NCI-H2196 (cell line): ENCODE results near the gene KLC1.

Experiments
- DNase-seq: peaks from one replicate; lab custom pipeline; 2025; ENCODE audit not compliant: unreplicated experiment; lab: John Stamatoyannopoulos, UW

Gene KLC1

DNA sequence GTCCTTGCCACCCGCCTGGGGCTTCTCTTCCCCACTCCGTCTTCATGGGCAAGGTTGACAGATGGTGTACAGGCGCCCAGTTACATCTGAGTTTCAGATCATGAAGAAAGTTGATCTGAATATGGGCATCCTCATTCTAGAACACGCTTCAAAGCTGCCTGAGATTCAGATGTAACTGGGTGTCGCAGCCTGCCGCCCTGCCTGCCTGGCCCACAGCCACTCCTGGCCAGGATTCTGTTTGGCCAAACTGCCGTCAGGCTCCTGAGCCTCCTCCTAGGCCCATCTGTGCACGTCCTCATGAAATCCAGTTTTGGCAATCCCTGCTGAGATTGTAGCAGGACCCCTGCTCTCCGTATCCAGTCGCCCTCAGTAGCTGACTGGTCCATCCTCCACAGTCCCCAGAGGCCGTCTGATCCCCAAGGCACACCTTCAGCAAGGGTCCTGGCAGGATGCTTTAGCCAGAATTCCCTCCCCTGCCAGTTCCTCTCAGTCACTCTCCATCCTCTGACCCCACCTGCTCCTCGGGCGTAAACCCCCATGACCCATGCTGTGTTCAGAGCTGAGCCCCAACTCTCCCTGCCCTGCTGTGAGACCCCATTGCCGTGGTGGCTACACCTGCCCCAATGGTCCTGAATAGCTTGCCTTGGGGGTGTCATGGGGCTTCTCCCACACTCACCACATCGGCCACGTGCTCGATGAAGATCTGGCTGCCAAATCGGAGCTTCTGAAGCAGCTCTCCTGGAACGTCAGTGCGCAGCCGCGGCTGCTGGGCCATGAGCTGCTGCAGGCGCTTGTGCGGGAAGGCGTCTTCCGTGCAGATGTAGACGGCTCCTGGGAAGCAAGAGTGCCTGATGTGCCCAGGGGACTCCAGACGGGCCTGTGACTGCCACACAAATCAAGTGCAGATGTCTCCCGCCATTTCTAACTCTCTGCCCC, 73.8 kb downstream of the KLC1 start:
- DNase-seq: no peak

DNA sequence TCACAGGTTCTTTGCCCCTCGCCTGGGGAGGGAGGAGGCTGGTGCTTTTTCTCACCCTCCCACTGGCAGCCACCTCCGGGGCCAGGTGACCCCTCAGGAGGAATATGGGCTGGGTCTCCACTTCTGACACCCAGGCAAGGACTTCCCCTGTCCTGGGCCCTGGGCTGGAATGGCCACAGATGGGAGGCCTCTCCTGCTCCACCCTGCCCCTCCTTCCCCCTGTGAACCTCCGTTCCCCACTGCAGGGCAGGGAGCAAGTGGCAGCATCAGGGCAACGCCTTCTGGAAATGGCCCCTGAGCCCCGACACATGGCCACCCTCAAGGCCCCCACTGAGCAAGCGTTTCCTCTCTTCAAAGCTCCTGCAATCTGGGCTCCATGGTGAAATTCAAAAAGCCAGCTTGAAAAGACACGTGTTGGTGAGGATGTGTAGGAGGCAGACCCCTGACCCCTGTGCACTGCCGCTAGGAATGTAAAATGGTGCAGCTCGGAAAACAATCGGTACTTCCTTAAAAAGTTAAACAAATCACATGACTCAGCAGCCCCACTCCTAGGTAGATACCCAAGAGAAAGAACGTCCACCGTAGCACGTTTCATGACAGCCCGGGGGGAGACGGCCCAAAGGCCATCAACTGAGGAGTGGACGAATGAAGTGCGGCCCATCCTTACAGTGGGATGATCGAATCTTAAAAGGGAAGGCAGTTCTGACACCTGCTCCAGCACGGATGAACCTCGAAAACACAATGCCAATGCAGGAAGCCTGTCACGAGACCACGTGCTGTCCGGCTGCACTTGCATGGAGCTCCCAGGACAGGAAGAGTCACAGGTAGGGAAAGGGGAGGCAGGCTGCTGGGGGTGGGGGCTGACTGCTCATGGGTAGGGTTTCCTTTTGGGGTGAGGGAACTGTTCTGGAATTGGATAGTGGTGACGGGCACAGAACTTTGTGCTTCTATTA, 74.7 kb downstream of the KLC1 start:
- no peak for DNase-seq

DNA sequence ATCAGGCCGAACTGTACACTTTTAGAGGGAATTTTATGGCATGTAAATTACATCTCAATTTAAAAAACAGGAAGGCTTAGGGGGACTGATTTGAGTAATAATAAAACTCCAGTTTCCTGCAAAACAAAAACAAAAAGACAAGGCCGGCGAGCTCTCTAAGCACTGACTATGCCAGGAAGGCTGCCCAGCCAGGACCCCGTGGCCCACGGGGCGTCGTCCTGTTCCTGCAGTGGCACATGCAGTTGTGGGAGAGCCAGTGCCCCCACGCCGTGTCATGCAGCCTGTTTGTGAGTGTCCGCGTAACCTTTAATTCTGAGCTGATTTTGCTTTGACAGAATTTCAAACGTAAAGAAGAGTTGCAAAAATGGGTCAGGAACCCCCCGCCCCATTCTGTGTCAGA, 75.7 kb downstream of the KLC1 start:
- no peak for DNase-seq

DNA sequence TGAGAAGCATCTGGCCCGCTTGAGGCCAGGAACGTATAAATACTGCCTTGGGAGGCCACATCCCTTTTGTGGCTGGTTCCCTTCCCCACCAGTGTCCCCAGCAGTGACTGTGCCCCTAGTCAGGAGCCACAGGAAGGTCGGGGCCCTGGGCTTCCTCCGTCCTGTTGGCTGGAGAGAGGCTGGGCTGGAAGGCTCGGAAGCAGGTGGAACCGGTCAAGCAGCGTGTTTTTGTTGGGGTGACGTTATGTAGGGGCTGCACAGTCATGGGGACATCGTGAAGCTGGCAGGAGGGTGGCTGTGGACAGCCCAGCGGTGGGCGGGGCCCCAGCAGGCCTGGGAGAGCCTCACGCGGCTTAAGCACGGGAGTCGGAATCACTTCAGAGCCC, 76.1 kb downstream of the KLC1 start:
- no peak for DNase-seq

DNA sequence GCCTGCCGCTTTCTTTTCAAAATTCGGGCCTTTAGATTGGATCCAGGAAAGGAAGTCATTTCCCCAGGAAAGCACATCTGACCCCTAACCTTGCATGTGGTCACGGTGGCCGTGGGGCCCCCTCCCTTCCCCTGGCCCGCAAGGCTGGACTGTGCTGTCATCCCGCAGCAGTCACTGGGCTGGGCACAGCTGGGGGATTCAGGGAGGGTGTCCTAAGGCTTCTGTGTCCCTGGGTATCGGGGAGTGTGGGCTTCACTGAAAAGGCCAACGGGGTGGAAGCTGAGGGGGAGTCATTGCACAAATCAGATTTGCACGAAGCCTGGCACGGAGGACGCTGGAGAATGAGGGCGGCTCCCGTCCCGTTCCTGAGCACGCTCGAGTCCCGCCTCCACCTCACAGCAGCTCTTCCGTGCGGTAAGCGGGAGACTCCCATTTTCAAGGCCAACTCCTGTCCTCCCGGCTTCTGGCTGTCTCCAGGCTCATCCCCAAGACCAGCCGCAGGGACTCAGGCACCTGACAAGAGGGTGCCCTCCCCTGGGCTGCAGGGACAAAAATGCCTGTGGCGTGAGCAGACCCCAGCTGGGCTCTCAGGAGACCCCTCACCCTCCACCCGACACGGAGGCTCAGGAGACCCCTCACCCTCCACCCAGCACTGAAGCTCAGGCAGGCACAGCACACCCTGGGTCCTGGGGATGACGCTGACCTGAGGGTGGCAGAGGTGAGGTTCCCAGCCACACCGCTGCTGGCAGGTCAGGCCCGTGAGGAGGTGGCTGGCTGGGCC, 76.7 kb downstream of the KLC1 start:
- DNase-seq: no peak

DNA sequence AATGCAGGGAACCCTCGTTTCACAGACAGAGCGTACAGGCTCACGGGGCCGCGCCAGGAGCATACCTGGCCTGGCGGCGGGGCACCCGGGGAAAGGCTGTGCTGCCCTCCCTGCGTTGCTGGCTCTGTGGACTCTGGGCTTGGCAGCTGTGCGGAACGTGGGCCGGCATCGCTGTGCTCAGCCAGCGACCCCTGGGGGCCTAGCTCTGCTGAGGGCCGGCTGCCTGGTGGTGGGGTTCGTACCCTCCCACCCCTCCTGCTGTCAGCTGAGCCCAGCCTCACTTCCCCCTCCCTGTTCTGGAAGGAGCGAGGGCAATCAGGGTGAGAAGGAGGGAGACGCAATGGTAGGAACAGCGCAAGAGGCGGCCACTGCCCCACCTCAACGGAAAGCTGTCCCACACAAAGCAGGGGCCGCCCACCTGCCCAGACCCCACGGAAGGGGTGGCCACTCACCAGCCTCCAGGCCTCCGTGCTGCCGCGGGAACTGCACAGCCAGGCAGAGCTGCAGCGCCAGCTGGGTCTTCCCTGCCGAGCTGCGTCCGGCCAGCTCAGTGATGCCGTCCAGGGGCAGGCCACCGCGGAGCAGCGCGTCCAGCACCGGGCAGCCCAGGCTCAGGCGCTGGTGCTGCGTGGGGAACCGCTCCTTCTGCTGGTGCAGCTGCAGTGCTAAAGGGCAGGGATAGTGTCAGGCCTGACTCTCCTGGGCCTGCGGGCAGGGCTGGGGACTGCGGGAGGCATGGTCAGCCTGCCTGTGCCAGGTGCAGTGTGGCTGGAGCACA, 77.7 kb downstream of the KLC1 start:
- DNase-seq: no peak

DNA sequence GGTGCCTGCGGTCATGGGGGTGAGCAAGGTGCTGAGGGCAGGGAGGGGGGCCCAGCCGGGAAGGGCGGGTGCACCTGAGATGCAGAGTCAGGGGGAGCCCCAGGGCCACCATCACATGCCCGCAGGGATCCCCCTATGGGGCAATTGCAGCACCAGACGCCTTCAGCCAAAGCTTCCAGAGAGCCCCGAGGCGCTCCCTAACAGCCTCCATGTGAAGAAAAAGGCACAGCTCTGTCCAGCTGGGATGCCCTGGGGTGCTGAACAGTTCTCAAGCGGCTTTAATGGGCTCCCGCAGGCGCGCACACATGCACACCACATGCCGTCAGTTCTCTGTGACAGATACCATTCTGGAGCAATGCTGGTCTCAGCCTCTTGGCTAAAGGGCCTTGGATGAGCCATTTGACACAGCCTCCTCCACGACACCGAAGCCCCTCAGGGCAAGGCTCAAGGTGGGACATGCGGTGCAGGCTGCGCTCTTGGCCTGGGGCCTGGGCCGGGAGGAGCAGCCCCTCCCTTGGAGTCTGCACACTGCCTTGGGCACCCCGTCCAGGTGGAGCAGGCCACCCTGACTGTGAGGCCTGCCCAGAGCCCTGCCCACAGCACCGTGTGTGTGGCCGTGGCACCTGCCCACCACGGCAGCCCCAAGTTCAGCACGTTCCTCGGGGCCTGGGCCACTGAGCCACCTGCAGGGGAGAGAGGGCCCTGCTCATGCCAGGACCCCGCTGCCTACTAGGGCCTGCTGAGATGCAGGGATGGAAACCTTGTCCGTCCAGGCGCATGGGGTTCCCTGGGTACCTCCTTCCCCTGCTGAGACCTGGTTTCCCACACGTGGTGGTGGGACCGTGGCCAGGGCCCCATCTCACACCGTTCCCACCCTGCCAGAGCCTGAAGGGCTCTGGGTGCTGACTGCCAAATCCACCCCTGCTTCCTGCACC, 78.6 kb downstream of the KLC1 start:
- no peak for DNase-seq

DNA sequence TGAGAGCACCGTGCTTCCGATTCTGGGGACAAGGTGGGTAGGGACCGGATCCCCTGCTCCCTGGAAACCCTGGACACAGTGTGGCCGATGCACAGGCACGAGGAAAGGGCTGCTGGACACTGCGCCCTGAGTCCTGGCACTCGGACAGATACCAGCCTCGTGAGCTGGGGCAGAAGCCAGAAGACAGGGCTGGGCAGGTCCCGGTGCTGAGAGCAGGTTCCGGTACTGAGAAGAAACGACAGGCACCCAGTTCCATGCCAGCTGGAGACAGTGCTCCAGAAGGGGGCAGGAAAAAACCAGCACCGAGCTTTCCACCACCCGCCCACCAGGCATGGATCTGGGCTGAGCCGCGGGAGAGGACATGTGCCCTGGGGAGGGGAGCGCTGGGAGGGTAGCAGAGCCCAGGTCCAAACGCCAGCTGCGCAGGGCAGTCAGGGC, 79.8 kb downstream of the KLC1 start:
- no peak for DNase-seq

DNA sequence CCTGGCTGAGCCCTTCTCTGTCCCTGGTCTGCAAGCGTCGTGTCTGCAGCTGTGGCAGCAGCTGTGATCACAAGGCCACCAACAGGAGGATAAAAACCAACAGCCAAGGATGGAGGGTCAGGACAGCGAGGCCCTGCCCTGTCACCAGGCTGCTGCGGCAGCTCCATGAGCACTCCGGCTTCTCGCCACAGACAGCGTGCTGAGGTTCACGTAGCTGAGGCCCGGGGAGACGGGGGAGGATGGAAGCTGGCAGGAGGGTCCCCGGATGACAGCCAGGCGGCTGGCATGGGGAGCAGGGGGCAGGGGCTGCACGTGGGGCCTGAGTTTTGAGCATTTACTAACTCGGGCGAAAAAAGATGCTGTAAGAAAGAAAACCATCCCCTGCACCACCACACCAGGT, 80.8 kb downstream of the KLC1 start:
- no peak for DNase-seq

DNA sequence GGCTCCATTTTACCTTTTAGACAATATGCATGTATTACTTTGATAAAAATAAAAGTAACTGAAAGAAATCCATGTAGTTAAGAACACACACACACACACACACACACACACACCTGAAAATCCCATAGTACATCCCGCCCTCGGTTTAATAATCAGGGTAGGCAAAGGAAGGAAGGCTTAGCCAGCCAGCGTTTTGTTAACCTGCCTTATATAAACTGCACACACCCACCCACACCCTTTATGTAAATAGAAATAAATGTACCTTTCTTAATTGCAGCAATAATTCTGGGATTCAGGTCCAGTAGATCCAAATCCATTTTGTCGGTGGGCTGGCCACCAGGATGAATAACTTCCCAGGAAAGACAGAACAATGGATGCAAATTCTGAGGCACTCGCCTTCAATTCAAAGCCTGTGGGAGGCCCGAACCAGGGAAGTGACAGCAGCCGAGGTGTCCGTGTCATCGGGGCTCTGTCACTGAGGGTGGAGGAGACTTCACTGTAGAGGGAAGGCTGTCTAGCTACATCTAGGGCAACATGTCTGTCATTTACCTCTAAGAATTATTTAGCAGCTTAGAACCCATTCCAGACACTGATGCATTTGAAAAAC, 81.9 kb downstream of the KLC1 start:
- DNase-seq: no peak

DNA sequence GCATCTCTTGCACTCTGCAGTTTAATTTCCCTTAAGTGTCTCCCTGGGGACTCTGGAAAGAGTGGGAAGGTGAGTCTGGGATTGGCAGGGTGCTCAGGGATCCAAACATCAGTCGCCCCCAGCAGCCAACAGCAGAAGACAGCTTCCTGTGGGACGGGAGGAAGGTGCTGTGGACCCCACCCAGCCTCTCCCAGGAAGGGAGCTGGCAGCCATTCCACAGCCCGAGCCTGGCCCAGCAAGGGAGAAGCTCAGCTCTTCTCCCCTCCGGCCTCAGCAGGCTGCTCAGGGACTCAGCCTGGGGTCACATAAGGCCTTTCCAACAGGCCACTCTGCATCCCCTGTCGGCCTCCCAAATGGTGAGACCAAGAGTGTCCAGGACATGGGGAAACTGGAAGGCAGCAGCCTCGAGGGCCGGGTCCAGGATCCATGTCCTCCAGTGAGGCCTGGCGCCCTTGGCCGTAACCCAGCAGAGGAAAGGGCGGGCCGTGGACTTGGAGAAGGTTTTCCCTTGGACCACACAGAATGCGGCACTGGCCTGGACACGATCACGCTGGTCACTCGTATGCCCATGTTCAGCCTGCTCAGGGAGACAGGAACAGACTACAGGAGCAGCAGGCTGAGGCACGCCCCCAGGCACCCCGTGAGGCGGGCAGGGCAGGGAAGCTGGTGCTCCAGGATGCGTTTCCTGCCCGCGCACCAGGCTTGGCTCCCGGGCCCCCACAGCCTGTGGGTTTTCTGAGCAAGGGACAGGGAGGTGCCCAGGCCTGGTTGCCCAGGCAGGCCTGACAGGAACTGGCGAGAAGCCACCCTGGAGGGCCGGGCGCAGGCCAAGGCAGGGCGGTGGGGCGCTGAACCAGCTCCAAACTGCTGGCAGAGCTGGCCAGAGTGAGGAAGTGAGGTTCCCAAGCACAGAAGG, 82.8 kb downstream of the KLC1 start:
- peak; percentile 19 for DNase-seq

DNA sequence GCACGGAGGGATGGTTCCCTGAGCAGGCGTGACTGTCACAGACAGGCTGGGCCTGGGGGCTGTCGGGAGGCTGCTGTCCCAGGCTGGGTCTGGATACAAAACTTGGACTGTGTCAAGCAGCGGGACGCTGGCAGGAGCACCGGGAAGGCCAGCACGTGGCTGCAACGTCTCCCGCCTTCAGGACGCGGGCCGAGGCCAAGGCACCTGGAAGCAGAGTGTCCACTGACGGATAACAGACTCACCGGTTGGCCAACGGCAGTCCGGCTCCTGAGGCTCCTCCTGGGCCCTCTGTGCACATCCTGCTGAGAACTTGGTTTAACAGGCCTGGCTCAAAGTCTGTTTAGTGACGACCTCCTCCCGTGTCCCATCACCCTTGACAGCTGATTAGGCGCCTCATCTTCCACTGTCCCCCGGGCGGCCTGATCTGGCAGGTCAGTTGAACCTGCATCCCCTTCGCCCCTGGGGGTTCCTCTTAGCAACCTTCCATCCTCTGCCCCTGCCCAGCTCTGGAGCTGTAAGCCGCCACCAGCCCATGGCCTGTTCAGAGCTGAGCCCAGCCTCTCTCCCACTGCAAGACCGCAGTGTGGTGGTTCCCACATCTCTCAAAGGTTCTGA, 83.7 kb downstream of the KLC1 start:
- DNase-seq: no peak

DNA sequence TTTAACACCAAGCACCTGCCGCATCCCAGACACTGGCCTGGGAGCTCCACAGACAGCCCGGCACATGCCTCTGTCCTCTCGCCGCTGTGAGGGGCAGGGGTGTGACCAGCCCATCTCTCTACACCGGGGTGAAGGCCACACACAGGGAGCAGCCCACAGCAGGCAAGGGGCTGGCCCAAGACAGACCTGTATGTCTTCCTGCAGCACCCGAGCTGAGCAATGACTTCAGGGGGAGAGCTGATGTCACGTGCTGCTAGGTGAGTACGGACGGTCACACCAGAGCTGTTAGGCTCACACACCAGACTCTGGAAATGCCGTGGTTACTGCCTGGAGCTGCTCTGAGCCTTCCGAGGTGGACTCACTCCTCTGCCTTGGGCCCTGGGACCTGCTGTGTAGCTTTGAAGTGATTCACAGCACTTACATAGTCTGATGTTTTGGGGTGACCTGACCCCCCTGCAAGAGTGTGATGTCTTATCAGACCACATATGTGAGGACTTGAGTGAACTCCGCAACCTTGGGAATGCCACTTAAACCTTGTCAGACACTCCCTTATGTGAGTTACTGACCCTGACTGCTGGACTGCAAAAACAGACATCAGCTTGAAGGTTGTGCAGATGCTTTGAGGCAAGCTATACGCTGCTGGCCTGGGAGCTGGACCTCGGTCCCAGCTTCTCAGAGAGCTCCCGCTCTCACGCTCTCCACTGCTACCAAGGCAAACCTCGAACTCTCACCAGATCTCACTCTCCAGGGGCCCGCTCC, 84.5 kb downstream of the KLC1 start:
- DNase-seq: no peak

DNA sequence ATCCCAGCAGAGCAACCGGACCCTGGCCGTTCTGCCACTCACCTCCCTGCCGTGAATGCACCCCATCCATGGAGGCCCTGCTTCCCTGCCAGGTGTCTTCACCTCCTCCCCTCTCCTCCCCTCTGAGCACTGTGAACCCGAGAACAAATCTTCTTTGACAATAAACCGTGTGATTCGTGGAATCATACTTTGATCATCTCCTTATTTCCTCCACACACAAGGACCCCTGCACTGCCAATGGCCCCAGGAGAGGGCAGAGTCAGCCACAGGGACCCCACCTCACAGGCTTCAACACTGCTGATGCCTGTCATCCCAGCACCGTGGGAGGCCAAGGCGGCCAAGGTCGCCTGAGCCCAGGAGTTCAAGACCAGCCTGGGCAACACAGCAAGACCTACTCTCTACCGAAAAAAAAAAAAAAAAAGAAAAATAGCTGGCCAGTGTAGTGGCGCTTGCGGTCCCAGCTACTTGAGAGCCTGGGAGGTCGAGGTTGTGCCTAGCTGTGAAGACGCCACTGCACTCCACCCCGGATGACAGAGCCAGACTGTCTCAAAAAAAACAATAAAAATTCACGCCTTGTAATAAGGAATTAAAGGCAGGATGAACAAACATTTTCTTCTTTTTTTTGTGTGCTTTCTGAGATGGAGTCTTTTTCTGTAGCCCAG, 85.2 kb downstream of the KLC1 start:
- no peak for DNase-seq

DNA sequence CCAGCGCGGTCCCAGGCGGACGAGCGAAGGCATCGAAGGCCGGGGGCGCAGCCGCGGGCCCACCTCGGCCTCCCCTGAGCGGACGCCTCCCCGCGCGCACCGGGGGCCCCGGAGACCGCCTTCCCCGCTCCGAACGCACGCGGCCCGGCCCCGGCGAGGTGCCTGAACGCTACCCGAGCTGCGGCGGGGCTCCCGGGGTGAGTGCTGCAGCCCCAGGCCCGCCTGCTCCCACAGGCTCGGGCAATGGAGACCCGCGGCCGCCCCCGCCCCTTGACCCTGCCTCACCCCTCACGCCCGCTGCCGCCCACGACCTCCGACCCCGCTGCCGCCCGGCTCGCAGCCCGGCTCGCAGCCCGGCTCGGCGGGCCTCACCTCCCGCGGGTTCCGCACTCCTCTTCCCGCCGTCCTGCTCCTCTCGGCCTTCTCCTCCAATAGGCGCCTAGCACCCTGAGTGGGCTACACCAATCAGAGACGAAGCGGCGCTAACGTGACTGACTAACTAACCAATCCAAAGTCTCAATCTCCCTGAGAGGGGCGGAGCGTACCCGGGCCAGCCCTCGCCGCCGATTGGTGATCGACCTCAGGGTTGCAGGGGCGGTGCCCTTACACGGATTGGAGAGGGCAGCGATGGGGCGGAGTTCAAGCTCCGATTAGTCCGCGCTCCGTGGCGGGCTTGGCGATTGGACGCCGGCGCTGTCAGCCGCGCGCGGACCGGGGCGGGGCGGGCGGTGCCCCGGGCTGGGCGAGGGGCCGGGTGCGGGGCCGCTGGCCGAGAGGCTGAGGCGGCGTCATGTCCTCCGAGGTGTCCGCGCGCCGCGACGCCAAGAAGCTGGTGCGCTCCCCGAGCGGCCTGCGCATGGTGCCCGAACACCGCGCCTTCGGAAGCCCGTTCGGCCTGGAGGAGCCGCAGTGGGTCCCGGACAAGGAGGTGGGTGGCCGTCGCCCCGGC, 86.3 kb downstream of the KLC1 start, which contains the start of the genes XRCC3 and ZFYVE21:
TSS of gene XRCC3 (minus strand) at position 400 of the 949 bp plus-strand sequence. CDS start 4,364 bp downstream, outside the sequence.
TSS of gene ZFYVE21 (plus strand) at position 759 of the 949 bp plus-strand sequence. CDS start at position 791, 32 bp downstream.
- peak; percentile 94 for DNase-seq
